NCI-H524 treated with DMSO at 0.1 percent for 48 hours (cell line): ENCODE results near the gene CST7.
"Not testable (repeated sequence)": the region's sequence is repeated elsewhere in the genome, so short reads cannot be mapped to it uniquely, and the experiment has no call there.

Experiments used
- DNase-seq: peaks from one replicate; lab custom pipeline; 2025; lab: John Stamatoyannopoulos, UW

CST7 gene

GRCh38 chr20:24929867-24930723 is 19.0 kb upstream of the CST7 start:
- DNase-seq, result not testable (repeated sequence)

- DNase-seq, result not testable (repeated sequence)
These were observed 18.1 kb upstream of the CST7 start for GRCh38 chr20:24930724-24931688.

GRCh38 chr20:24931893-24932292 is 17.2 kb upstream of the CST7 start:
- not testable (repeated sequence) for DNase-seq

GRCh38 chr20:24933266-24933908 is 15.7 kb upstream of the CST7 start:
- DNase-seq, result no peak

GRCh38 chr20:24934101-24934661 is 14.9 kb upstream of the CST7 start:
- DNase-seq, result no peak

GRCh38 chr20:24934716-24935115 is 14.4 kb upstream of the CST7 start:
- no peak for DNase-seq

- no peak for DNase-seq
These were observed 13.9 kb upstream of the CST7 start for GRCh38 chr20:24935140-24935539.

- no peak for DNase-seq
These were observed 13.1 kb upstream of the CST7 start for GRCh38 chr20:24935766-24936525.

GRCh38 chr20:24936526-24937407 is 12.3 kb upstream of the CST7 start:
- no peak for DNase-seq

GRCh38 chr20:24937579-24937978 is 11.5 kb upstream of the CST7 start:
- DNase-seq, result no peak

GRCh38 chr20:24938498-24938897 is 10.6 kb upstream of the CST7 start:
- DNase-seq, result peak; percentile 70

GRCh38 chr20:24939036-24939435 is 10.0 kb upstream of the CST7 start:
- DNase-seq, result no peak

GRCh38 chr20:24942679-24943078 is 6.4 kb upstream of the CST7 start:
- DNase-seq, result no peak

- no peak for DNase-seq
These were observed 5.9 kb upstream of the CST7 start for GRCh38 chr20:24943196-24943595.

GRCh38 chr20:24943731-24944130 is 5.3 kb upstream of the CST7 start:
- DNase-seq, result no peak

GRCh38 chr20:24946376-24946775 is 2.7 kb upstream of the CST7 start:
- not testable (repeated sequence) for DNase-seq

- not testable (repeated sequence) for DNase-seq
These were observed 602 bp upstream of the CST7 start for GRCh38 chr20:24948396-24948938.

- DNase-seq, result no peak
These were observed 673 bp downstream of the CST7 start for GRCh38 chr20:24949756-24950127.

GRCh38 chr20:24950128-24950835 is 1.2 kb downstream of the CST7 start:
- DNase-seq, result no peak
